ENCODE measurements around the gene LNP1. TPM values are rescaled to one million over a fixed set of nuclear protein-coding genes. Genes with fewer than 3 reads are reported as not detected.

LNP1 gene
- total and polyA plus RNA-seq, 2 of the 13 experiments (the other 11 are each of a cell fraction or from before 2014, with no cell fraction given), result 3.6 to 7.0 TPM

- in situ Hi-C loops (cut with HindIII; ENCODE audit: extremely low pct_ligation_motif_present, low pct_unique_long_range_greater_than_20kb) (no loop called here), intact Hi-C loops (cut with micrococcal nuclease; ENCODE audit: unreplicated experiment) (no loop called here)
- BruUV-seq (replicated peaks), result no TSS peak
Measured at GRCh38 chr3:100448079-100448478, 46.7 kb downstream of the LNP1 start.

GRCh38 chr3:100449214-100449613 is 47.9 kb downstream of the LNP1 start:
- POLR2A ChIA-PET, result no interaction called here
- WGBS (ENCODE audit: low lambda C conversion rate), result 96% methylated on average over 2 of the region's 2 CpGs

More at GRCh38 chr3:100448079-100448478, 46.7 kb downstream of the LNP1 start:
- peaks cover 15% of the 10 kb centered on the region; the same call in 1 of the 2 replicates for H3K9me3 ChIP-seq (ENCODE audit: low read length)
- CTCF ChIA-PET (ENCODE audit: low intra/inter-chr PET ratio, low total read pairs), result no interaction called here
- H4K20me1 ChIP-seq (ENCODE audit: insufficient read depth, low read length), result no peaks in the 10 kb centered on the region
- WGBS (ENCODE audit: low lambda C conversion rate), result 92% methylated on average over 1 of the region's 1 CpG
- H3K36me3 ChIP-seq (replicated peaks in 1 of 2; ENCODE audit: control insufficient read depth in 1 of 2, insufficient read depth in 2 of 2, low read length in 2 of 2), result no peaks in the 10 kb centered on the region
- TF ChIP-seq NR0B2 (CRISPR knock-in tag; IDR thresholded peaks at IDR 0.05), result no peak
- peak in 1 of 2 experiments; percentile 37; a peak in 2 of 4 replicates for TF ChIP-seq MAFK (conservative IDR thresholded peaks at IDR 0.05 in 1 of 2, IDR thresholded peaks at IDR 0.05 in 1 of 2; ENCODE audit: low read length in 2 of 2)
- TF ChIP-seq ZNF275 (CRISPR knock-in tag; IDR thresholded peaks at IDR 0.05; ENCODE audit: borderline replicate concordance), result no peak
- FAIRE-seq (no peak), DNase-seq (ENCODE audit: low spot score) (no peak), ATAC-seq (no peak)
- H3K4me3 ChIP-seq (replicated peaks in 1 of 3; ENCODE audit: insufficient read depth in 1 of 3, low read depth in 2 of 3, low read length in 3 of 3), result no peak overlapping the region
- H3K9ac ChIP-seq (ENCODE audit: insufficient read depth, low read depth, low read length), result no peak overlapping the region
- POLR2A ChIA-PET, result no interaction called here
- no peak overlapping the region for H3K27ac ChIP-seq (ENCODE audit: extremely low read length, insufficient read depth, low read length)
- H3K79me2 ChIP-seq (ENCODE audit: insufficient read depth, low read length), result no peaks in the 10 kb centered on the region
- no peaks in the 10 kb centered on the region for H3K4me1 ChIP-seq (ENCODE audit: insufficient read depth, low read length)
- no peaks in the 10 kb centered on the region for H3K27me3 ChIP-seq (ENCODE audit: control insufficient read depth in 1 of 2, insufficient read depth in 2 of 2, low read length in 2 of 2)
- no peak overlapping the region for H2AFZ ChIP-seq (ENCODE audit: low read length)
- no peak overlapping the region for H3K4me2 ChIP-seq (ENCODE audit: low read depth, low read length)

More at GRCh38 chr3:100449214-100449613, 47.9 kb downstream of the LNP1 start:
- Histone ChIP-seq H3K4me2 (ENCODE audit: low read depth, low read length) (no peak overlapping the region), H3K4me1 (ENCODE audit: insufficient read depth, low read length) (no peaks in the 10 kb centered on the region), H3K9me3 (ENCODE audit: low read length) (peaks cover 7% of the 10 kb centered on the region; the same call in 1 of the 2 replicates), H3K27ac (ENCODE audit: extremely low read length, insufficient read depth, low read length) (no peak overlapping the region), H3K79me2 (ENCODE audit: insufficient read depth, low read length) (no peaks in the 10 kb centered on the region), H2AFZ (ENCODE audit: low read length) (no peak overlapping the region), H3K4me3 (replicated peaks in 1 of 3; ENCODE audit: insufficient read depth in 1 of 3, low read depth in 2 of 3, low read length in 3 of 3) (no peak overlapping the region), H3K9ac (ENCODE audit: insufficient read depth, low read depth, low read length) (no peak overlapping the region), H3K36me3 (replicated peaks in 1 of 2; ENCODE audit: control insufficient read depth in 1 of 2, insufficient read depth in 2 of 2, low read length in 2 of 2) (no peaks in the 10 kb centered on the region), H3K27me3 (ENCODE audit: control insufficient read depth in 1 of 2, insufficient read depth in 2 of 2, low read length in 2 of 2) (no peaks in the 10 kb centered on the region), H4K20me1 (ENCODE audit: insufficient read depth, low read length) (no peaks in the 10 kb centered on the region)
- no peak for FAIRE-seq
- intact Hi-C loops (cut with micrococcal nuclease; ENCODE audit: unreplicated experiment) (no loop called here), in situ Hi-C loops (cut with HindIII; ENCODE audit: extremely low pct_ligation_motif_present, low pct_unique_long_range_greater_than_20kb) (no loop called here)
- no peak for TF ChIP-seq ZNF207 (IDR thresholded peaks at IDR 0.05; ENCODE audit: borderline replicate concordance)
- no peak for TF ChIP-seq MXD1 (CRISPR knock-in tag; IDR thresholded peaks at IDR 0.05)
- no peak for TF ChIP-seq TFDP1 (CRISPR knock-in tag; IDR thresholded peaks at IDR 0.05; ENCODE audit: borderline replicate concordance)
- TF ChIP-seq DPF2 (CRISPR knock-in tag; IDR thresholded peaks at IDR 0.05; ENCODE audit: borderline replicate concordance, low read depth), result no peak
- TF ChIP-seq ZSCAN29 (CRISPR knock-in tag; conservative IDR thresholded peaks at IDR 0.05), result no peak
- no peak for TF ChIP-seq CHD4 (IDR thresholded peaks at IDR 0.05; ENCODE audit: borderline replicate concordance, low read length)
- no peak for TF ChIP-seq ZNF274 (CRISPR knock-in tag; IDR thresholded peaks at IDR 0.05)
- no peak for TF ChIP-seq ZBTB7B (CRISPR knock-in tag; IDR thresholded peaks at IDR 0.05)
- TF ChIP-seq NFKB2 (CRISPR knock-in tag; IDR thresholded peaks at IDR 0.05; ENCODE audit: borderline replicate concordance), result no peak
- no peak for TF ChIP-seq ZNF275 (CRISPR knock-in tag; IDR thresholded peaks at IDR 0.05; ENCODE audit: borderline replicate concordance)
- no peak for ATAC-seq
- CTCF ChIA-PET (ENCODE audit: low intra/inter-chr PET ratio, low total read pairs), result no interaction called here
- no TSS peak for BruUV-seq (replicated peaks)
- DNase-seq (ENCODE audit: low spot score), result no peak
